Measurements from ENCODE around the gene XPR1.
"Not testable (repeated sequence)": the region's sequence is repeated elsewhere in the genome, so short reads cannot be mapped to it uniquely, and the experiment has no call there.

The XPR1 gene

GRCh38 chr1:180786624-180787023 lies 154.8 kb downstream of the XPR1 start:
- no peak for DNase-seq

GRCh38 chr1:180787628-180788307 lies 155.9 kb downstream of the XPR1 start:
- no peak for DNase-seq

- DNase-seq: no peak
Observed at GRCh38 chr1:180789460-180789859, 157.6 kb downstream of the XPR1 start.

- DNase-seq: not testable (repeated sequence)
Observed at GRCh38 chr1:180791152-180791551, 159.3 kb downstream of the XPR1 start.

GRCh38 chr1:180791806-180792205 lies 160.0 kb downstream of the XPR1 start:
- no peak for DNase-seq

- DNase-seq: no peak
Observed at GRCh38 chr1:180793451-180793850, 161.6 kb downstream of the XPR1 start.

- DNase-seq: no peak
Observed at GRCh38 chr1:180796897-180797640, 165.2 kb downstream of the XPR1 start.

- no peak for DNase-seq
Observed at GRCh38 chr1:180800945-180801344, 169.1 kb downstream of the XPR1 start.

GRCh38 chr1:180802813-180803212 lies 171.0 kb downstream of the XPR1 start:
- no peak for DNase-seq

- no peak for DNase-seq
Observed at GRCh38 chr1:180805316-180805715, 173.5 kb downstream of the XPR1 start.

- DNase-seq: no peak
Observed at GRCh38 chr1:180811298-180811697, 179.5 kb downstream of the XPR1 start.

- no peak for DNase-seq
Observed at GRCh38 chr1:180811886-180812285, 180.1 kb downstream of the XPR1 start.

GRCh38 chr1:180814258-180814657 lies 182.4 kb downstream of the XPR1 start:
- DNase-seq: no peak

- no peak for DNase-seq
Observed at GRCh38 chr1:180815188-180815587, 183.4 kb downstream of the XPR1 start.

- DNase-seq: no peak
Observed at GRCh38 chr1:180816132-180816531, 184.3 kb downstream of the XPR1 start.

GRCh38 chr1:180821970-180822369 lies 190.1 kb downstream of the XPR1 start:
- DNase-seq: no peak

- DNase-seq: not testable (repeated sequence)
Observed at GRCh38 chr1:180831507-180831906, 199.7 kb downstream of the XPR1 start.

- DNase-seq: not testable (repeated sequence)
Observed at GRCh38 chr1:180833180-180833579, 201.4 kb downstream of the XPR1 start.

GRCh38 chr1:180836449-180836848 lies 204.6 kb downstream of the XPR1 start:
- DNase-seq: no peak

- DNase-seq: no peak
Observed at GRCh38 chr1:180837020-180837419, 205.2 kb downstream of the XPR1 start.

GRCh38 chr1:180838535-180838934 lies 206.7 kb downstream of the XPR1 start:
- DNase-seq: no peak

GRCh38 chr1:180839547-180839946 lies 207.7 kb downstream of the XPR1 start:
- no peak for DNase-seq

- no peak for DNase-seq
Observed at GRCh38 chr1:180841415-180841814, 209.6 kb downstream of the XPR1 start.

- DNase-seq: no peak
Observed at GRCh38 chr1:180842052-180842451, 210.2 kb downstream of the XPR1 start.

All from 8988T (cell line).